HG03457 (cell line): ENCODE results near the gene ZNF22.

Source experiments
- ATAC-seq: cut with Tn5 transposase; IDR thresholded peaks from one replicate; pipeline ENCODE4 v1.9.1; 2021; ENCODE audit warnings: moderate number of reproducible peaks; ENCODE audit not compliant: unreplicated experiment

ZNF22 gene

DNA sequence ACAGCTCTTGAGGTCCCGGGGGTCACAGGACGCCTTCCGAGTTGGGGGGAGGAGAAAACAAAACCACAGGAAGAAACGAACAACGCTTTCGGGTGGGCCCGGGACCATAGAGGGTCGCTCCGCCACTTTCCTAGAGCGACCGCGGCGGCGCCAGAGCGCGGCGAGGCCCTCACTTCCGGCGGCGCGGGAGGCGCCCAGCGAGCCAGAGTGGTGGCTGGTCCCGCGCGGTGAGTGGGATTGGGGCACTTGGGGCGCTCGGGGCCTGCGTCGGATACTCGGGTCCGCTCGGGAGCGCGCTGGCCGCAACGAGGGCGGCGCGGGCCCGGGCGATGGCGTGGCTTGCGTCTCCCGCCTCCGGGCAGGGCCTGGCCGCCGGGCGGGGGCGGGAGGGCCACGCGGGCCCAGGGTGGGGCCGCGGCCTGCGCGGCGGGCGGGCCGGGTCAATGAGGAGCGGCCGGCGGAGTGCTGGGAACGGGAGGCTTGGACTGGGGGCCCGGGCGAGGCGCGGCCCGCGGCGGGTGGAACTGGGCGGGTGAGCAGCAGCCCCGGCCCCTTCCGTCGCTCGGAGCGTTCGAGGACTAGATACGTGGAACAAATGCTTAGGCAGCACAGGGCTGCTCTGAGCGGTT is at the start of gene ZNF22:
Gene ZNF22 (plus strand): TSS at position 172 of the 629 bp plus-strand sequence. CDS start 2,446 bp downstream, outside the sequence.
- peak; percentile 60 for ATAC-seq

- no peak for ATAC-seq
Observed at GRCh38 chr10:44951576-44952226, 49.0 kb upstream of the ZNF22 start.

- no peak for ATAC-seq
Observed at GRCh38 chr10:44952779-44953231, 47.9 kb upstream of the ZNF22 start.

DNA sequence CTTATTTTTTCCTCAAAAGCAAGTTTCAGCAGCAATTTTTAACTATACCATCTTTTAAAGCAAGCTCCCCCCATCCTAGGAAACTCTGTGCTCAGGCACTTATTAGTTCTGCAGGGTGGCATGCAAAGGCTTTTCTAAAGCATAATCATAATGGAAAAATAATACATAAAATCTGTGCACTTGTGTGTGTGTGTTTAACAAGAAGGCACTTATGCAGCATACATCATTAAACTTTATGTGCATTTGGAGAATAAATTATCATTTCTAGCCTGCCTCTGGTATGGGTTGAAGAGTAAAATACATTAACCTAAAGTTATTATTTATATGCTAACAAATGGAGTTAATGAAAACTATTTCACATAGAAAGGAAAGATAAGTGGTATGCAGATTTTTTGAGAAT is 46.7 kb upstream of the ZNF22 start:
- no peak for ATAC-seq

GRCh38 chr10:44954962-44955361 is 45.8 kb upstream of the ZNF22 start:
- no peak for ATAC-seq

- no peak for ATAC-seq
Observed at GRCh38 chr10:44955413-44956070, 45.2 kb upstream of the ZNF22 start.

DNA sequence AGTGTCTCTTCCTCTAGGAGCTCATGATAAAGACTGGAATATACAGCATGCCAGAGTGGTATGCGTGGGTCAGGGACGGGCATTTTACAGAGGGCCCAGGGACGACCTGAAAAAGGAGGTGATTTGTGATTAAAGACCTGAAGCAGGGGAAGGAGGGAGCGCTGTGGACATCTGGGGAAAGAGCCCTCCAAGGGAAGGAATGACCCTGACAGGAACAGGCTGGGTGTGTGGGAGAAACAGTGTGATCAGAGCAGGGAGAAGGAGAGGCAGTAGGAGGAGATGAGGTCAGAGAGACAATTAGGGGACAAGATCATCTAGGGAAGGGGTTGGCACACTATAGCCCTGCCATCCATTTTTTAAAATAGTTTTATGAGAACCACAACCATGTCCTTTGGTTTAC is 44.5 kb upstream of the ZNF22 start:
- ATAC-seq: no peak

GRCh38 chr10:44956717-44957706 is 43.7 kb upstream of the ZNF22 start:
- no peak for ATAC-seq

DNA sequence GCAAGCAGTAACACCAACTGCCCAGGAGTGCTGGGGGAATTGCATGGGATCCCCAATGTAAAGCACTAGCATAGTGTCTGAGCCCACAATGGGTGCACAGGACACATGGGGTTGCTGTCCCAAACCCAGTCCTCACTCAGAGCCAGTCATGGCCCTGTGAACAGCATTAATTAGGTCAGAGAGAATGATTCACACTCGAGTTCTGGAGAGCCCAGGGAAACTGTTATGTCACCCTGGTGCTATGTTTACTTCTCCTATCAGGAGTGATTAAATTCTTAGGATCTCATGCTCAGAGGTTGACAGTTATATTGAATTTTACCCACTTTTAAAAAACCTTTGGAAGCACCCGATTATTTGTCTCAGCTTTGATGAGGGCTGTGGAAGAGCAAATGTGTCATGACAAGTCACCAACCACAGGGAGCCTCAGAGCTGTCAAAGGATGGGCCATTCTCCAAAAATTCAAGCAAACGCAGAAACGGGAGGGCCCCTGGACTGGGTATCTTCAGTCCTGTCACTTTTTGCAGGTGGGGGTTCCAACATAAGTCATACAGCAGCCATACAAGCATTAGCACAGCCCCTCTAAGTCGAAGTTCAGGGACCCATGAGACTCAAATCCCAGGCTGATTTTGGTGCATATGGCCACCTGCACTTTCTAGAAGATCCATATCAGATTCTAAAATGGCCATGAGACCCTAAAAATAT is 42.4 kb upstream of the ZNF22 start:
- no peak for ATAC-seq

DNA sequence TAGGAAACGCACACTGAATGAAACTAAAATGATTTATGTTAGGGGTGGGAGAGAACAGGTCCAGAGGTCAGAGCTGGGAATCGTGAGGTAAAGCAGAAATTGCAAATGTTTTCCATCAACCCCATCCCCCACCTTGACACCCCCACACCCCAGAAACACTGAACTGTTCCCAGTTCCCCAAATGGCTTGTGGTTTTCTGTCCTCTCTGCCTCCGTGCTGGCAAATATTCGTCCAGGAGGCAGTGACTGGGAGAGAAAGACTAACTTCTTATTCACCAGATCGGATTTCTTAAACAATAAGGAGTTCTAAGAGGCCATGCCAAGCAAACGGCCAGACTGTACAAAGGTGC is 41.9 kb upstream of the ZNF22 start:
- no peak for ATAC-seq

GRCh38 chr10:44959247-44960087 is 41.3 kb upstream of the ZNF22 start, which contains the start of gene RASSF4:
Gene RASSF4, plus strand, starts transcription at chr10:44959802. Its CDS starts 10,401 bp downstream, at chr10:44970203.
- peak; percentile 94 for ATAC-seq

- no peak for ATAC-seq
Observed at GRCh38 chr10:44960088-44960460, 40.6 kb upstream of the ZNF22 start.

DNA sequence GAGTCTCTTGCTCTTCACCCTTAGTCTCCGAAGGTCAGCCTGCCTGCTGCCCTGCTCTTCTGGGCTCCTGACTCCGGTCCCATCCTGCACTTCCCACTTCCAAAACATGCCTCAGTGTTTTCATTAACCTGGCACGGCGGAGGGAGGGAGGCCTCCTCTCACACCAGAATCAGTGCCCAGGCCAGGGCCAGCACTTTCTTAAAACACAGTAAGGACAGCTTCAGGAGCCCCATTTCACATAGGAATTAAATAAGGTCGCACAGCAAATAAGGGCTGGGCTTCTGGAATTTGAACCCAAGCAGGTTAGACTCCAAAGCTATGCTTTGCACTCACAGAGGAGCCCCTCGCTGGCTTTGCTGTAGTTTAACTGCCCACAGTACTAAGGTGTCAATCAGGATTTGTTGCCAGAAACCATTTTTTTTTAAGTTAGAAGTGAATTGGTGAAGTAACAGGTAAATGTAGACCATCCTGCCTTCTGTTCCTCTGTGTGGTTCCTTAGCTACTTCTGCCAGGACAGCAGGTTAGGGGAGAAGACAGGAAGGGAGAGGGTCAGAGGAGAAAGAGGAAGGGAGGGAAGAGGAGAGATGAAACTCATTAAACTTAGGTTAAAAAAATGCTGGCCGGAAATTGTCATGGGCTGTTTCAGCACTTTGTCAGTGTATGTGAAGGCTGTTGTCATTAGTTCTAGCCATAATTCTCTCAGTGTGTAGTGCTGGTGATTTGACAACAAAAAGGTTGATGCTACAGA is 40.1 kb upstream of the ZNF22 start:
- no peak for ATAC-seq

DNA sequence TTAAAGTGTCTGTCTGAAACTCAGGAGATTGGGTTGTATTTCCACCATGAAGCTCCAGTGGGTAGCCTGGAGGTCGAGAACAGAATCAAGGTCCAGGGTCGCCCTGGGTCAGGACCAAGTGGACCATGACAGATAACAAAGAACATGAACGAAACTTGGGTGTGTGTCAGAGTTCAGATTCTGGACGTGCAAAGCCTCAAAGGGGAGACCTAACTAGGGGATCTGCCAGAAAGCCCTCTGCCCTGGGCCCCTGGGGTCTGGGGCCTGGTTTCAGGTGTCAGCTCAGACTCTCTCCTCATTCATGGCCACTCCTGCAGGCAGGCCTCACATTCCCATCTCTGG is 39.5 kb upstream of the ZNF22 start:
- no peak for ATAC-seq

DNA sequence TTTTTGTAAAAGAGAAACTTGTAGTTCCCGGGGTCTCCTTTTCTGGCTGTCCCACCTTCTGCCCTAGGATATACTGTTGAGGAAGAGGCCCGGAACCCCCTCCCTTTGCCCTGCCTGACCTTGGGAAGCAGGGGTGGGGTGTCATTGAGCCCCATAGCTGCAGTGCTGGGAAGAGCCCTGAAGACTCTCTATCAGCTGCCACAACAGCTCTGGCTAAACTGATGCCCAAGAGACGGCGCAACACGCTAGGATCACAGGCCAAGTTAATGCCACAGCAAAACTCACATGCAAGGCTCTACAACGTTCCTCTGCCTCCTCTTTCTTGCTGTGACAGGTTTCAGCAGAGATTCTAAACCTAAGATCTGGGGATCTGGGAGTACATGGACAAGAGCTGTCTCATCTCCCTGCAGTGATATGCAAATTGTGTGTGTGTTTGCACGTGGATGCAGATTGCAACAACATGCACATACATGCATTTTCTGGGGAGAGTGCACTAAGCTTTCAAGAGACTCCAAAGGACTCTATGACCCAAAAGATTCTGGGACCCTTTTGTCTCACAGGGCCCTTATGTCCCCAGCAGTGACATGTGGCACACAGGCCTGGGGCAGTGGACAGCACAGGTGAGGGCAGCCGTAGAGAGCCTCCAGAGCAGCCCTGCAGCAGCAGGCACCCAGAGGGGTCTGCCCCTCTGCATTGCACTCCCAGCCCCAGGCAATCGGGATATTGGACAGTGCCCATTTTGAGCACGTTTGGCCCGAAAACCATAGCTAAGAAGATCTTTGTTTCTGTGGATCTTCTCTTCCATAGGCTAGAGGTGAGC is 38.6 kb upstream of the ZNF22 start:
- no peak for ATAC-seq

DNA sequence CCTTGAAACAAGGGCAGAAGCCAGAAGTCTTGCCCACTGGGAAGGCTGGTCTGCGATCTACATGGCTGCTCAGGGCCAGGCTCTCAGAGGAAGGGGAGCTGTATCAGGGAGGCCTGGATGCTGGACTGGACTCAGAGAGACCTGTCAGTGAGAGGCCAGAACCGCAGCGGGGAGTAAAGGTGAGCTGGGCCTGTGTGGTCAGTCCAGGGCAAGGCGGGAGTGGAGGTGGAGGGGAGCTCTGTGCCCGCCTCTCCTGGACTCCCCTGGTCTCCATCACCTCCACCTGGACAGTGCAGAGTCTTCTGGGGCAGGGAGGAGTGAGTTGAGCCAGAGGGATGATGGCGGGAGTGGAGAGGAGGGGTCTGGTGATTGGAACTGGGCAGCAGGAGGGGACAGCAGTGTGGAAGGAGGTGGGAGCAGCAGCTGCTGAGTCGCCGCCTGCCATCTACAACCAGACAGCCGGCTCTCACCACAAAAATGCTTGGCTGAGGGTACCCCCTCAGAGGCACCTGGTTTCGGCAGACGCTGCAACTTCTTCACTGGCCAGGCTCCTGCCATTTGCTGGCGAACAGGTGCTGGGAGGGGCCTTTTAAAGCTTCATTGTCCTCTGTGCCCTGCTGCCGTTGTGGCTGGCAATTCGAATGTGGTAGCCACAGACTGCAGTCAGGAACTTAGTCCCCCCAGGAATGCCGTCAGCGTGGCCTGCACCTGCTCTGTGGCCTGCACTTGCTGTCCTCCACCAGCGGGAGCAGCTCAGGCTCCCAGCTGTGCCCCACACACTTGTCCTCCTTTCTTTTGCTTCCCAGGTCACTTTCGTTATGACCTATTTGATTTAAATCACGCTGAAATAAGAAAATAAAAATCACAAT is 37.6 kb upstream of the ZNF22 start:
- no peak for ATAC-seq
